Aorta (tissue), 5 donors: Measurements from ENCODE around the gene WNT10A. TPM values are rescaled to one million over a fixed set of nuclear protein-coding genes. Genes with fewer than 3 reads are reported as not detected.

Source experiments
- ATAC-seq: fragments of 200-7000 bp; cut with Tn5 transposase; one replicate; pipeline ENCODE4 v1.9.1; 2022; ENCODE audit warnings: moderate library complexity; ENCODE audit not compliant: low FRiP score
- DNase-seq, 2 donors: peaks; one replicate each; pipeline ENCODE4 v3.0.0-alpha.2; 2020
- H3K27ac ChIP-seq, 2 donors: one replicate each; pipeline ENCODE4 v1.5.1; 2013; ENCODE audit warnings: low read length in 2 of 2, mild to moderate bottlenecking in 2 of 2, moderate library complexity in 2 of 2, control low read depth in 1 of 2, inconsistent platforms in 1 of 2, low read depth in 1 of 2
- H3K27me3 ChIP-seq, 2 donors: one replicate each; pipeline ENCODE4 v1.6.1; 2013; ENCODE audit warnings: control low read depth in 1 of 2, low read length in 1 of 2, mild to moderate bottlenecking in 1 of 2, moderate library complexity in 1 of 2; ENCODE audit not compliant: insufficient read depth in 2 of 2, control insufficient read depth in 1 of 2
- H3K36me3 ChIP-seq, 2 donors: one replicate each; pipeline ENCODE4 v1.6.1; 2013; ENCODE audit warnings: control low read depth in 1 of 2, low read length in 1 of 2, mild to moderate bottlenecking in 1 of 2; ENCODE audit not compliant: insufficient read depth in 2 of 2, control insufficient read depth in 1 of 2
- H3K4me1 ChIP-seq, 2 donors: one replicate each; pipeline ENCODE4 v1.6.1; 2013; ENCODE audit warnings: low read length in 2 of 2, control low read depth in 1 of 2, mild to moderate bottlenecking in 1 of 2, moderate library complexity in 1 of 2; ENCODE audit not compliant: insufficient read depth in 2 of 2, control insufficient read depth in 1 of 2
- H3K4me3 ChIP-seq, 2 donors: one replicate each; pipeline ENCODE4 v1.5.1; 2013; ENCODE audit warnings: low read length in 2 of 2, control low read depth in 1 of 2, mild to moderate bottlenecking in 1 of 2
- H3K9me3 ChIP-seq: one replicate; pipeline ENCODE4 v1.6.1; 2013; ENCODE audit warnings: mild to moderate bottlenecking, low read length; ENCODE audit not compliant: control insufficient read depth
- WGBS, 2 donors: extraction: QIAGEN DNeasy Blood & Tissue Kit; methylation state at CpG; one replicate each; pipeline ENCODE4 v1.1.7; 2013; 5-methylcytosine and 5-hydroxymethylcytosine counted together
- intact Hi-C, 2 donors: fragments of 100-400 bp; cut with DNase I; formaldehyde crosslinking; loops; one replicate each; pipeline versions ENCODE4 v1.14.2 to v1.15.0; 2022
- polyA plus RNA-seq, 2 donors: library from polyadenylated mRNA; stranded (reverse); fragments of 200-250 nt; gene quantifications; one replicate each; pipeline ENCODE4 v1.2.3, GENCODE V29; 2013
- total RNA-seq, 2 donors: library from RNA; stranded (reverse); fragmentation: NEBNext Ultra II Directional; extraction: Animal tissue kit (Norgen Biotek cat#: 25700); gene quantifications; one replicate each; pipeline ENCODE4 v1.2.1, GENCODE V29; 2021
- donor health status: healthy with polysubstance abuse.
- donor health status: Bipolar disorder and iron deficiency.
- donor health status: DM: no; HTN: no; CAD: no.
- donor health status: DM: no; HTN: no; CAD: no.
- donor health status: DM: yes; HTN: yes; CAD: no.

WNT10A gene
- total and polyA plus RNA-seq, 4 donors = not detected

GRCh38 chr2:218893349-218894150 lies 12.9 kb downstream of the WNT10A start:
- Histone ChIP-seq H3K4me1 (no peaks in the 10 kb centered on the region), H3K9me3 (no peaks in the 10 kb centered on the region), H3K27ac (no peak overlapping the region), H3K36me3 (no peaks in the 10 kb centered on the region), H3K4me3 (no peak overlapping the region), H3K27me3 (no peaks in the 10 kb centered on the region)
- intact Hi-C loops = no loop called here
- ATAC-seq (no peak), DNase-seq (no peak)
- WGBS, 2 donors = 25 to 29% methylated on average over 10 of the region's 10 CpGs

GRCh38 chr2:218894151-218894879 lies 13.7 kb downstream of the WNT10A start:
- intact Hi-C loops = no loop called here
- no peak for ATAC-seq
- Histone ChIP-seq H3K36me3 (no peaks in the 10 kb centered on the region), H3K27ac (no peak overlapping the region), H3K4me3 (no peak overlapping the region), H3K9me3 (no peaks in the 10 kb centered on the region), H3K4me1 (no peaks in the 10 kb centered on the region), H3K27me3 (no peaks in the 10 kb centered on the region)
- no peak for DNase-seq
- 50 to 53% methylated on average over 12 of the region's 12 CpGs for WGBS, 2 donors

GRCh38 chr2:218894880-218895157 lies 14.2 kb downstream of the WNT10A start:
- WGBS, 2 donors = 58 to 63% methylated on average over 4 of the region's 4 CpGs
- DNase-seq = no peak
- no peaks in the 10 kb centered on the region for H3K27me3 ChIP-seq

GRCh38 chr2:218895326-218895725 lies 14.7 kb downstream of the WNT10A start:
- DNase-seq (no peak), ATAC-seq (no peak)
- Histone ChIP-seq H3K4me1 (no peaks in the 10 kb centered on the region), H3K27ac (no peak overlapping the region), H3K9me3 (no peaks in the 10 kb centered on the region), H3K4me3 (no peak overlapping the region), H3K36me3 (no peaks in the 10 kb centered on the region), H3K27me3 (no peaks in the 10 kb centered on the region)
- WGBS, 2 donors = 55 to 74% methylated on average over 3 of the region's 3 CpGs
- intact Hi-C loops = no loop called here

More at GRCh38 chr2:218894880-218895157, 14.2 kb downstream of the WNT10A start:
- Histone ChIP-seq H3K4me1 (no peaks in the 10 kb centered on the region), H3K4me3 (no peak overlapping the region), H3K36me3 (no peaks in the 10 kb centered on the region), H3K27ac (no peak overlapping the region), H3K9me3 (no peaks in the 10 kb centered on the region)
- intact Hi-C loops = no loop called here
- ATAC-seq = no peak

- H3K27me3 ChIP-seq = no peaks in the 10 kb centered on the region
- no peak for ATAC-seq
- intact Hi-C loops = no loop called here
- H3K27ac ChIP-seq = no peak overlapping the region
- no peaks in the 10 kb centered on the region for H3K9me3 ChIP-seq
- no peaks in the 10 kb centered on the region for H3K4me1 ChIP-seq
- no peak overlapping the region for H3K4me3 ChIP-seq
- H3K36me3 ChIP-seq = no peaks in the 10 kb centered on the region
- DNase-seq = no peak
- 43 to 53% methylated on average over 8 of the region's 8 CpGs for WGBS, 2 donors
Observed at GRCh38 chr2:218895759-218896500, 15.3 kb downstream of the WNT10A start.

- H3K9me3 ChIP-seq = no peaks in the 10 kb centered on the region
- H3K27ac ChIP-seq = no peak overlapping the region
- no peaks in the 10 kb centered on the region for H3K27me3 ChIP-seq
- no peak overlapping the region for H3K4me3 ChIP-seq
- DNase-seq (no peak), ATAC-seq (no peak)
- WGBS, 2 donors = 3 to 6% methylated on average over 39 to 40 of the region's 40 CpGs
- H3K36me3 ChIP-seq = no peaks in the 10 kb centered on the region
- intact Hi-C loops = no loop called here
- no peaks in the 10 kb centered on the region for H3K4me1 ChIP-seq
Observed at GRCh38 chr2:218896501-218897393, 16.1 kb downstream of the WNT10A start.

- H3K9me3 ChIP-seq = no peaks in the 10 kb centered on the region
- no peaks in the 10 kb centered on the region for H3K27me3 ChIP-seq
- H3K36me3 ChIP-seq = no peaks in the 10 kb centered on the region
- intact Hi-C loops = loop anchor here (1.0 to 2.0 kb wide), 2 partner anchors 21 kb away; no protein-coding TSS in a partner anchor
- 6% methylated on average over 32 to 34 of the region's 34 CpGs for WGBS, 2 donors
- no peak overlapping the region for H3K27ac ChIP-seq
- no peak overlapping the region for H3K4me3 ChIP-seq
- ATAC-seq (peak; percentile 7), DNase-seq (no peak)
- H3K4me1 ChIP-seq = no peaks in the 10 kb centered on the region
Observed at GRCh38 chr2:218897394-218898108, 16.9 kb downstream of the WNT10A start.
